ENCODE measurements around the gene TGOLN2.

TGOLN2 gene

DNA sequence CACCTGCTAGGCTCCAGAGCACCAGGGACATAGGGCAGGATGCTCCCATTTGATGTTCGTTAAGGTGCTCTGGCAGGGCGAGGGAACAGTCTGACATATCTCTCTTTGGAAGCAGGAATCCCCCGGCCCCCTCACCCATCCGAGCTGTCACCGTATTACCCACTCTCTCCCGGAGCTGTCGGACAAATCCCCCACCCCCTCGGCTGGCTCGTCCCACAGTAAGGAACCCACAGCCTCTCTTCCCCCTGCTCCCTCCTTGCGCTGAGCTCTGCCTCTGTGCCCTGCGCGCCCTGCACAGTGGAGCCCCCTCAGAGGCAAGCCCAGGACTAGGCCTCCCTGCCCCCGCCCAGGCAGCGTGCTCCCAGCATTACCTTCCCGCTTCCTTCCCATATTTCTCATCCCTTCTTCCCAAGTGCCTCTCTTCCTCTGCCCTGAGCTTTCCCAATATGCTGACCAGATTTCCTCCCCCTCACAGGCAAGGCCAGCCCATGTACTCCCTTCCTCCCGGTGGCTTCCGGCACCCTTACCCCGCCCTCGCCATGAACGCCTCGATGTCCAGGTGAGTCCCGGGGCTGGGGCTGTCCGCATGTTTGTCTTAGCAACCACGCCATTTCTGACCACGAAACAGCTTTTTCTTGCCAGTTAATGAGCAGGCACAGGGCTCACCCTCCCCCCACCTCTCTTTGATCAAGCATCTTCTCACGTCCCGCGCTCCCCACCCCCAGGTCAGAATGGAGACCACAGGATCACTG is 23.8 kb downstream of the TGOLN2 start:
- Mint-ChIP-seq H3K4me3 (no peak overlapping the region), H3K36me3 (peaks cover 10% of the 10 kb centered on the region), H3K27ac (no peak overlapping the region), H3K4me1 (peaks cover 27% of the 10 kb centered on the region), H3K9me3 (no peaks in the 10 kb centered on the region)
- DNase-seq (ENCODE audit: low spot score in 2 of 2), result no peak
- no peak for ATAC-seq

DNA sequence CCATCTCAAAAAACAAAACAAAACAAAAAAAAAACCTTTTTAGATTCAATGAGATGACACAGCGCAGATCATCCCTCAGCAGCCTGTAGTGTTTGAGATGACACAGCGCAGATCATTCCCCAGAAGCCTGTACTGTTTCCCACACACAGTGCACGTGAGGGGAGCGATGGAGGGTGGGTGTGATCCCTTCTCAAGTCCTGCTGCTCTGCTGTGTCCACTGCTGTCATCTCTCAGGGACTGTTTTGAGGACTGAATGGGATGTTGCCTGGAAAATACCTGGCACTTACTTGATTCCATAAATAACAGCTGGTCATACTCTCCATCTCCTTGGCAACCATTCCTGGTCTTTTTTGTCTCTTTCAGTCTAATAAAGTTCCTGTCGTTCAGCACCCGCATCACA is 25.7 kb downstream of the TGOLN2 start:
- DNase-seq (ENCODE audit: low spot score in 2 of 2) (no peak), ATAC-seq (no peak)
- Mint-ChIP-seq H3K27ac (no peak overlapping the region), H3K4me3 (no peak overlapping the region), H3K4me1 (peaks cover 14% of the 10 kb centered on the region), H3K9me3 (no peaks in the 10 kb centered on the region), H3K36me3 (peaks cover 10% of the 10 kb centered on the region)

DNA sequence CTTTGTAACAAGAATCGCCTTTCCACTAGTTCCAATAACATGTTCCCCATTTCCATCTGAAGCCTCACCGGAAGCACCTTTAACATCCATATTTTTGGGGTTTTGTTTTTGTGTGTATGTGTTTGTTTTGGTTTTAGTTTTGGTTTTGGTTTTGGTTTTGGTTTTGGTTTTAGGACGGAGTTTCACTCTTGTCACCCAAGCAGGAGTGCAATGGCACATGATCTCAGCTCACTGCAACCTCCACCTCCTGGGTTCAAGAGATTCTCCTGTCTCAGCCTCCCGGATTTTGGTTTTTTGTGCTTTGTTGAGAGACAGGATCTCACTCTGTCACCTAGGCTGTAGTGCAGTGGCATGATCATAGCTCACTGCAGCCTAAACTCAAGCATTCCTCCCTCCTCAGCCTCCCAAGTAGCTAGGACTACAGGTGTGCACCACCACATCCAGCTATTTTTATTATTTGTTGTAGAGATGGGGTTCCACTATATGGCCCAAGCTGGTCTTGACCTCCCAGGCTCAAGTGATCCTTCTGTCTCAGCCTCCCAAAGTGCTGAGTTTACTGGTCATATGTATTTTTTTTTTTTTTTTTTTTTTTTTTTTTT is 36.3 kb downstream of the TGOLN2 start:
- peaks cover 14% of the 10 kb centered on the region for H3K4me1 Mint-ChIP-seq
- H3K9me3 Mint-ChIP-seq, result no peaks in the 10 kb centered on the region
- peak overlapping the region; percentile 70 for H3K27ac Mint-ChIP-seq
- DNase-seq (ENCODE audit: low spot score in 2 of 2), result no peak
- no peaks in the 10 kb centered on the region for H3K36me3 Mint-ChIP-seq
- ATAC-seq, result peak; percentile 47
- peak overlapping the region; percentile 3 for H3K4me3 Mint-ChIP-seq

DNA sequence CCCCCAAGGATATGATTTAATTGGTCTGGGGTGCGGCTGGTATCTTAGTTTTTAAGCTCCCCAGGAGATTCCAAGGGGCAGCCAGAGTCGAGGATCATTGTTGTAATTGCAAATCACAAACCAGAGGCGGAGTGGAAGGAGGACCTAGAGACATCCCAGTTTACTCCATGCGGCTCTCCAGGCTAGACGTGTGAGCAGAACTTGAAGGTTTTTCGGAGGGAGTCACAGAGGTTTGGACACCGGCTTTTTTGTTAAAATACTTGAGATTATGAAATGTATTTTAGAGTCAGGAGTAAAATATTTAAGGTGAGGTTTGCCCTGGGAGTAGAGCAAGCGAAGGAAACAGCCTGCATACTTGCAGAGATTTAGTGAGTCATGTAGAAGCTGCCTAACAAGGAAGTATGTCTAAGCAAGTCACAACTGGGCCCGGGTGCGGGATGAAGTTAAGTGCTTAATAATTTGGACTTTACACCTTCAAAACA is 39.5 kb downstream of the TGOLN2 start:
- DNase-seq (ENCODE audit: low spot score in 2 of 2), result no peak
- ATAC-seq, result no peak
- Mint-ChIP-seq H3K36me3 (no peaks in the 10 kb centered on the region), H3K4me1 (peaks cover 20% of the 10 kb centered on the region), H3K4me3 (no peak overlapping the region), H3K9me3 (no peaks in the 10 kb centered on the region), H3K27ac (no peak overlapping the region)

DNA sequence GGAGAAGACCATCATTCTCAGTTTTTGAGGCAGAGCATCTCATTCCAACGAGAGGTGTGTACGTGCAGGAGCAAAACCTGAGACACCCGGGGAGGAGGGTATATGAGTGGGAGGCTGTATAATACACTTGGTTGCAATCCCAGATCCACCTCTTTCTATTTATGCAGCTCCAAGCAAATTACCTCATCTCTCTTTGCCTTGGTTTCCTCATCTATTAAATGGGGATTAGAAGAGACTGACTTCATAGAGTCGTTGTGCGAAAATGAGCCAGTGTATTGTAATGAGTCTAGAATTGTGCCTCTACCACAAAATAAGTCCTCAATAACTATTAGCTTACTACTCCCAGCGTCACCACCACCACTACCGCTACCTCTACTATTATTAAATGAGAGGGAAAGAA is 40.1 kb downstream of the TGOLN2 start:
- H3K27ac Mint-ChIP-seq, result no peak overlapping the region
- H3K36me3 Mint-ChIP-seq, result no peaks in the 10 kb centered on the region
- H3K4me3 Mint-ChIP-seq, result no peak overlapping the region
- DNase-seq (ENCODE audit: low spot score in 2 of 2) (no peak), ATAC-seq (no peak)
- H3K4me1 Mint-ChIP-seq, result peaks cover 20% of the 10 kb centered on the region
- no peaks in the 10 kb centered on the region for H3K9me3 Mint-ChIP-seq

DNA sequence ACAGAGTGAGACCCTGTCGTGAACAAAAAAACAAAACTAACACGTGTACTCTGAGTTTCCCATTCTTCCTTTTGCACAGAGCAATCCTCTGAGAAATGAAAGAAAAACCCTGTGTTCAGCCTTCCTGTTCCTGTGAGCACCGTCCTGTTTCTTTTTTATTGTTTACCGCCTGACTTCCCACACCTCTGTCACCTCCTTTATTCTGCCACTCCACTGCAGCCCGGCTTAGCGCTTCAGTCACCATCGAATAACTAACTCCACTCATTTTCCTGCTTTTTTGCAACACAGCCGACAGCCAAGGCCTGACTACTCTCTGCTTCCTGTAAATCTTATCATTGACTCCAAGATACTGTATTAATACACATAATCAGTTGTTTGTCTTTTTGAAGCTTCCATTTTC is 40.9 kb downstream of the TGOLN2 start:
- ATAC-seq (no peak), DNase-seq (ENCODE audit: low spot score in 2 of 2) (no peak)
- peaks cover 20% of the 10 kb centered on the region for H3K4me1 Mint-ChIP-seq
- H3K4me3 Mint-ChIP-seq, result no peak overlapping the region
- no peaks in the 10 kb centered on the region for H3K9me3 Mint-ChIP-seq
- H3K27ac Mint-ChIP-seq, result no peak overlapping the region
- no peaks in the 10 kb centered on the region for H3K36me3 Mint-ChIP-seq

DNA sequence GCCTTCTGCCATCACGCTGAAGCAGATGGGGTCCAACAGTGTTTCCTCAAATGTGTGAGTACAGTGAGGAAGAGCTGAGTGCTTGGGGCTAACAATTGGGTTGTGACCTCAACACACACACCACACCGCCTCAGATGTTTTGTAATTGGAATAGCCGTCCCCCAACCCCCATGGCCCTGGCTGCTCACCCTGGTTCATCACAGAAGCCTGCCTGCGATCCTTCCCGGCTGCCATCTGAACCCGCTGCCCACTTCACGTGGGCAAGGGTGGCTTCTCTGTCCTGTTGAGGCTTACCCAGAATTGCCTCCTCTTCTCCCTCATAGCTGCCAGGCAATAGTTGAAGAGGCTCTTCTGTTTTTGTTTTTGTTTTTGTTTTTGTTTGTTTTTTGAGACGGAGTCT is 44.1 kb downstream of the TGOLN2 start:
- Mint-ChIP-seq H3K36me3 (no peaks in the 10 kb centered on the region), H3K9me3 (no peaks in the 10 kb centered on the region), H3K4me3 (no peak overlapping the region), H3K4me1 (peaks cover 6% of the 10 kb centered on the region), H3K27ac (no peak overlapping the region)
- DNase-seq (ENCODE audit: low spot score in 2 of 2) (no peak), ATAC-seq (no peak)

DNA sequence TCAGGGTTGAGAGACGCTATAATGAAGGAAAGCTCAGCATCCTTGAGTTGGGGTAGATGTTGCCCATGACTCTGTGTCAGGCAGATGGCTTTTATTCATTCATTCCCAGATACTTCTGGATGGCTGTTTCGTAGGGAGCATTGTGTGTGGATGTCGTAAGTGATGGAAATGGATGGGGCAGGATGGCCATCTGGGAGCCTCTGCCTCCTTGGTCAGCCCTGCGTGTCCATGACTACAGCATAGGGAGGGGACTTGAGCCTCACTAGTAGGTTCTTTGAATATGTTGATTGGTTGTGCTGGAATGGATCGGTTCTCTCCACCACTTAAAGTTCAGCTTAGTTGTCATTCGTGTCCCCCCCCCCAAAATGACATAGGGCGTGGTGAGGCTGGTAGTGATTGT is 44.9 kb downstream of the TGOLN2 start:
- peaks cover 6% of the 10 kb centered on the region for H3K4me1 Mint-ChIP-seq
- no peak for ATAC-seq
- no peak overlapping the region for H3K27ac Mint-ChIP-seq
- DNase-seq (ENCODE audit: low spot score in 2 of 2), result no peak
- H3K36me3 Mint-ChIP-seq, result no peaks in the 10 kb centered on the region
- no peak overlapping the region for H3K4me3 Mint-ChIP-seq
- H3K9me3 Mint-ChIP-seq, result no peaks in the 10 kb centered on the region

DNA sequence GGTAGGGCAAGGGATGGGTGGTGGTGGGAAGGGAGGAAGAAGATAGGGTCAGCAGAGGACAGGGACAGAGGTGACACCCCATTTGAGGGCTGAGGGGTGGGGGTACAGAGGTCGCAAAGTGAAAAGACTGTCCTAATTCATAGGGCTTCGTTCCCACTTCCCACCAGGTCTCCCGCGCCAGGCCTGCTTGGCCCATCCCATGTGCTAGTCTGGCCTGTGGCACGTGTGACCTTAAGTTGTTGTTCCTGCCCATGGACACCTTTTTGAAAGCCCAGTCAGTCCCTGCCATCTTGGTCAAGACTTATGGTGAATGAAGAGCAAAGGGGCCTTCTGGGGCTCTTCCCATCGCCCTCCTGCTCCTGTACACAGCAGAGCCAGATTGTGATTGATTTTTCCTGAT is 46.2 kb downstream of the TGOLN2 start:
- ATAC-seq (no peak), DNase-seq (ENCODE audit: low spot score in 2 of 2) (no peak)
- Mint-ChIP-seq H3K4me1 (peaks cover 6% of the 10 kb centered on the region), H3K36me3 (no peaks in the 10 kb centered on the region), H3K4me3 (no peak overlapping the region), H3K9me3 (no peaks in the 10 kb centered on the region), H3K27ac (no peak overlapping the region)

DNA sequence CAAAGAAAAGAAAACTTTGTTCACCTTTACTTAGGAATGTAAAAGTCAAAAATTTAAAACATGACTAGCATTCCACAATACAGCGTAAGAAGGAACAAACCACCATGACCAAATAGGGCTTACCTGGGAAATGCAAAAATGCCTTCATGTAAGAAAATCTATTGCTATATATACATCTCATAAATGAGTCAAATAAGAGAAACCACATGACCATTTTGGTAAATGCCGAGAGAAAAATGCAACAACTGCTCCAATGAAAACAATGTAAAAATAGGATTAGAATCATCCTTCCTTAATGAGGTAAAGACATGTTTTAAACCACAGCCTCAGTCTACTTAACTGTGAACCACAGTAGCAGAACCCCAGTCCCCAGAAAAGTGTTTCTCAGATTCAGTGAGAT is 49.4 kb downstream of the TGOLN2 start:
- ATAC-seq, result no peak

DNA sequence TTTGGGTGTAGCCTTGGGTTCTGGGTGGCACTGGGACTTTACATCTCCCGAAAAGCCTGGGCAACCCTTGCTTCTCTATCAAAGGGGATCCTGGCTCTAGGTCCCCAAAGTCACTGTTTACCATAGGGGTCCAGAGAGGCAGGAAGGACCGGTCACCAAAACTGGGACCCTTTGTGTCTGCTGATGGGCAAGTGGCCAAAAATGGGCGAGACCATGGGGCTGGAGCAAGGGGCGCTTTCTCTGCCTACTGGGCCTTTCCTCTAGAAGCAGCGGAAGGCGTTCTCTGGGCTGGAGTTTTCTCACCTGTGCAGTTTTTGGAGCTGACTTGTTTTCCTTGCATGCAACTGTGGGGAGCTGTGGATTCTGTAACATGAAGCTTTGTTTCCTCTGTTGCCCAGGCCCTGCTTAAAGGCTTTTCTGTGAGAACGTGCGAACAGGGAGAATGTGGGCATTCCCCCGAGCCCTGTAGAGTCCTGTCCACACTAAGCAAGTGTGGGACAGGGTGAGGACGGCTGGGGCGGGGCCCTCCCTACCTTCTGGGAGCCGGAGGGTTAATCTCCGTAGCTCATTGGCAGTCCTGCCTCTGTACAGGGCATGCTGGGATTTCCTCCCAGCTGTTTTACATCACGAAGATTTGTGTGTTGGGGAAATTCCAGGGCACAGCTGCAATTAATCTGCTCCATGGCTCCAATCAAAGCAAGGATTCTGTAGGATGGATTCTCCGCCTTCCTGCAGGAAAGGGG is 50.2 kb downstream of the TGOLN2 start:
- Mint-ChIP-seq H3K4me3 (no peak overlapping the region), H3K27ac (no peak overlapping the region), H3K4me1 (no peaks in the 10 kb centered on the region), H3K9me3 (no peaks in the 10 kb centered on the region), H3K36me3 (no peaks in the 10 kb centered on the region)
- ATAC-seq, result no peak
- DNase-seq (ENCODE audit: low spot score in 2 of 2), result no peak

More for the DNA sequence above, 49.4 kb downstream of the TGOLN2 start:
- Mint-ChIP-seq H3K9me3 (no peaks in the 10 kb centered on the region), H3K36me3 (no peaks in the 10 kb centered on the region), H3K4me3 (no peak overlapping the region), H3K27ac (no peak overlapping the region), H3K4me1 (no peaks in the 10 kb centered on the region)
- no peak for DNase-seq (ENCODE audit: low spot score in 2 of 2)

DNA sequence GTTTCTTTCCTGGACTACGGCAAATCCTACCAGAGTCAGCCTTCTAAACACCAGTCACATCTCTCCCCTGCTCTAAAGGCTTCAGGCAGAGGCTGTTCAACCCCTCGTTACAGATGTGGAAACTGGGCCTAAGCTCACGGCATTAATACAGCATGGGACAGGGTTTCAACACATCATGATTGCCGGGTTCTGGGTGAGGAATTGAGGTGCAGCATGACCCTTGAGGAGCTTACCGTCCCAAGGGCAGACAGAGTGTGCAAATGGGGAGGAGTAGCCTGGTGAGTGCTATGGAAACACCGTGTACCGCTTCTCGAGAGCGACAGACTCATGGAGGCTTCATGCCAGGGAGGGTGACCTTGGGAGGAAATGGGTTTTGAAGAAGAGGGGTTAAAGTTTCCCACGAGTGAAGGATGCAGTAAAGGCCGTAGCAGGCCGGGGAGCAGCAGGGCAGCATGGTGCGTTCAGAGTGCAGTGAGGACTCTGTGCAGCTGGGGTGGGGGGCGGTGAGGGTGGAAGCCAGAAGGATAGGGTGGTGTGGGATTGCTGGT is 51.1 kb downstream of the TGOLN2 start:
- Mint-ChIP-seq H3K4me1 (no peaks in the 10 kb centered on the region), H3K27ac (no peak overlapping the region), H3K4me3 (no peak overlapping the region), H3K9me3 (no peaks in the 10 kb centered on the region), H3K36me3 (no peaks in the 10 kb centered on the region)
- DNase-seq (ENCODE audit: low spot score in 2 of 2) (no peak), ATAC-seq (no peak)

DNA sequence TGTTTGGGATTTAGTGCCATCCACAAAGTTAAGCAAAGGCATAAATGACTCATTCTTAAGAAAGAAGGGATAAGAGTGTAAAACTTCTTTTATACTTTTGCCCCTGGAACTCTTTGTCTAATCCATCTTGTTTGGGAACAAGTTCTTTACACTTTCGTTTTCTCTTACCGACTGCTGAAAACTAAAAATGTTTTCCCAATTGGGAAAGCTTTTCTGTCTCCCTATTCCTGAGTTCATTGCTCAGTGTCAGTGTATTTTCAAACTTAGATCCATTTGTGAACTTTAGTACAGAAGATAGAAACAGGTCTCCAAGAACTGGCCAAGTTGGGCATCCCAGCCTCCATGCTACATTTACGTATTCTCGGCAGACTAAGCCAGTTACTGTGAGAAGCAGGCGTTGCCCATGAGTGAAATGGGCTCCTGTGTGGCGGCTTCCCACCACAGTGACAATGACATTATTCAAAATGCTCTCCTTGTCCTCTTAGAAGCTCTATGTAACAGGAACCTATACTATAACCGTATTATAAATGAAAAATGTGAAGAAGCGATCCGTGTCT is 51.7 kb downstream of the TGOLN2 start:
- H3K9me3 Mint-ChIP-seq, result no peaks in the 10 kb centered on the region
- H3K36me3 Mint-ChIP-seq, result no peaks in the 10 kb centered on the region
- no peak overlapping the region for H3K4me3 Mint-ChIP-seq
- DNase-seq (ENCODE audit: low spot score in 2 of 2) (no peak), ATAC-seq (no peak)
- H3K27ac Mint-ChIP-seq, result no peak overlapping the region
- no peaks in the 10 kb centered on the region for H3K4me1 Mint-ChIP-seq

DNA sequence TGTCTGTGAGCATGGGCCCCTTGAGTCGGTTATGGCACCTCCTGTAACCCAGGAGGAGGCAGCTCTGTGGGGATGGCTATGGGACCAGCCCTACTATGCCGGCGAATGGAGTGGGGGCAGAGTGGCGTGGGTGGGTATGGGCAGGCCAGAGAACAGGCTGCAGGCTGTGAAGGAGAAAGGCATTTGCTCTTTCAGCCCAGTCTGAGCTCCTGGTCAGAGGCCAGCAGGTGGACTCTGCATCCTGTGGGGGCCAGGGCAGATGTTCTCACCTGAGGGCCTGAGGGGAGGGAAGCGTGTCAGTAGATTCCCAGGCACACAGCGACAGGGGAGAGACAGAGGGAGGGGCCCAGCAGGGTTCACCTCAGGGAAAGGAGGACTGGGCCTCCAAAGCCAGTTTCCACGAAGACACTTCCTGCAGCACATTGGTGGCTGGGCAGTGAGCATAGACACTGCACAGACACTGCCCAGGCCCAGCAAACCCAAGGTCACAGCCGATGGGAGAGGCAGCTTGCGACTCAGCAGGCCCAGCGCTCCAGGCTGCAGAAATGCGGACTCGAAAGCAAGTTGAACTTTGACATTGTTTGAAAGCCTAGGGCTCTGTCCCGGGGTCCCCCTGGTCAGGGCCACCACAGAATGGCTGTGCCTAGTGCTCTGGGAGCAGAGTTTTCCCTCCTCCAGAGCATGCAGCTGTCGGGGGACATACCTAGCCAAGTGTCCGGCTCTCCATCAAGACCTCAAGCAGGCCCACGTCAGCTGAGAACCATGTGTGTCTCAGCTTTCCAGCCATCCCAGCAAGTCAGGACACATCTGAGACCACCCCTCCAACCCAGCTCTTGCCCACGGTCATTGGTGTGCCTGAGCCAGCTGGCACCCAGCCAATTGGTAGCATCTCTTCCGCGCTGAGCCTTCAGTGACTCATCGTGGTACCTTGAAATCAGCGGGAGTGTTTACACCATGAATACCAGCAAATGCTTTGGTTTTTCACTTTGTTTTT is 53.8 kb downstream of the TGOLN2 start:
- H3K9me3 Mint-ChIP-seq, result no peaks in the 10 kb centered on the region
- peak; percentile 54 for ATAC-seq
- H3K4me1 Mint-ChIP-seq, result no peaks in the 10 kb centered on the region
- no peaks in the 10 kb centered on the region for H3K36me3 Mint-ChIP-seq
- H3K27ac Mint-ChIP-seq, result no peak overlapping the region
- no peak for DNase-seq (ENCODE audit: low spot score in 2 of 2)
- H3K4me3 Mint-ChIP-seq, result no peak overlapping the region
